Measurements from ENCODE around the gene LSM3. TPM values are rescaled to one million over a fixed set of nuclear protein-coding genes. Genes with fewer than 3 reads are reported as not detected.

The LSM3 gene
- total RNA-seq, 1 experiment from 2014 or later, result 17.4 TPM

DNA sequence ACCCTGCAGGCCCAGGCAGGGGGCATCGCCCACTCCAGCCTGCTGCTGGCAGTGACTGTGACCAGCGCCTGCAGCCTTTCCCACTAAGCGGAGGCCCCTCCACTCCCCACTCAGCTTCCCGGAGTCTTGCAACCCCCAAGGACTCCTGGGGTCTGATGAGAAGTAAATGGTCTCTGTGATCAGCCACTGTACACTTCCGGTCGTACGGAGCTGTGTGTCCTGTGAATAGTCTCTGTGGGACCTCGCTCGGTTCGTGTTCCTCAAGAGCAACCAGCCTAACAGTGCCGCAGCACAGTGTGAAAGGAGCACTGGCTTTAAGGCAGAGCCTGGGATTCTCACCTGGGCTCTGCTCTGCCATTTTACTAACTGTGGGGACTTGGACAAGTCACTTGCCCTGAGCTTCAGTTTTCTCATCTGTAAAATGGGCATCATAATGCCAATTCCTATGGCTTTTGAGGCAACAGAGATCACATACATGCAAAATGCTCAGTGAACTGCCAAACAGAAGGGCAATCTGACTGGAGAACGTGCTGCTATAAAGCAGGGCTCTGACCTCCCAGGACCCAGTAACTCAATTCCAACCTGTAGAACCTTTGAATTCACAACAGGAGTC lies 27.0 kb upstream of the LSM3 start:
- ChIA-PET CTCF (no interaction called here), RAD21 (ENCODE audit: low non-redundant PET in 1 of 2, low total read pairs in 2 of 2, uncharacterized antibody in 2 of 2, unreplicated experiment in 2 of 2) (no interaction called here), POLR2A (no interaction called here)
- DNase-seq (ENCODE audit: low read depth, low spot score) (no peak), ATAC-seq (no peak)
- Histone ChIP-seq H3K79me2 (ENCODE audit: insufficient read depth, low read length) (no peaks in the 10 kb centered on the region), H3K4me3 (replicated peaks in 1 of 2; ENCODE audit: low read depth in 1 of 2, low read length in 2 of 2) (no peak overlapping the region), H3K9ac (ENCODE audit: low read length) (no peak overlapping the region), H3K36me3 (ENCODE audit: control insufficient read depth in 1 of 2, insufficient read depth in 2 of 2, low read length in 2 of 2) (peaks cover 9 to 12% of the 10 kb centered on the region in 2 experiments; a peak in 2 of 4 replicates), H4K20me1 (ENCODE audit: insufficient read depth) (no peaks in the 10 kb centered on the region), H3K9me3 (ENCODE audit: control insufficient read depth in 1 of 2, insufficient read depth in 1 of 2, low read depth in 1 of 2, low read length in 2 of 2) (no peaks in the 10 kb centered on the region), H3K27ac (ENCODE audit: low read depth, low read length) (no peak overlapping the region), H3K9me2 (ENCODE audit: insufficient read depth) (no peaks in the 10 kb centered on the region), H3K27me3 (ENCODE audit: insufficient read depth, low read length) (no peaks in the 10 kb centered on the region), H2AFZ (ENCODE audit: low read depth, low read length, poor library complexity, severe bottlenecking) (no peak overlapping the region), H3K4me2 (ENCODE audit: low read length) (no peak overlapping the region), H3K4me1 (ENCODE audit: control insufficient read depth in 1 of 2, insufficient read depth in 2 of 2, low read length in 2 of 2) (no peaks in the 10 kb centered on the region)
- intact Hi-C loops (cut with micrococcal nuclease), result no loop called here
- BruUV-seq (replicated peaks), result no TSS peak
- TF ChIP-seq SP1 (IDR thresholded peaks at IDR 0.05; ENCODE audit: low read depth), result no peak
- TF ChIP-seq ELF1 (IDR thresholded peaks at IDR 0.05; ENCODE audit: borderline replicate concordance, low read depth), result no peak
- no peak for TF ChIP-seq SRF (IDR thresholded peaks at IDR 0.05; ENCODE audit: low read depth)
- TF ChIP-seq, protein P1, sequence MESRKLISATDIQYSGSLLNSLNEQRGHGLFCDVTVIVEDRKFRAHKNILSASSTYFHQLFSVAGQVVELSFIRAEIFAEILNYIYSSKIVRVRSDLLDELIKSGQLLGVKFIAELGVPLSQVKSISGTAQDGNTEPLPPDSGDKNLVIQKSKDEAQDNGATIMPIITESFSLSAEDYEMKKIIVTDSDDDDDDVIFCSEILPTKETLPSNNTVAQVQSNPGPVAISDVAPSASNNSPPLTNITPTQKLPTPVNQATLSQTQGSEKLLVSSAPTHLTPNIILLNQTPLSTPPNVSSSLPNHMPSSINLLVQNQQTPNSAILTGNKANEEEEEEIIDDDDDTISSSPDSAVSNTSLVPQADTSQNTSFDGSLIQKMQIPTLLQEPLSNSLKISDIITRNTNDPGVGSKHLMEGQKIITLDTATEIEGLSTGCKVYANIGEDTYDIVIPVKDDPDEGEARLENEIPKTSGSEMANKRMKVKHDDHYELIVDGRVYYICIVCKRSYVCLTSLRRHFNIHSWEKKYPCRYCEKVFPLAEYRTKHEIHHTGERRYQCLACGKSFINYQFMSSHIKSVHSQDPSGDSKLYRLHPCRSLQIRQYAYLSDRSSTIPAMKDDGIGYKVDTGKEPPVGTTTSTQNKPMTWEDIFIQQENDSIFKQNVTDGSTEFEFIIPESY (IDR thresholded peaks at IDR 0.05; ENCODE audit: extremely low read depth, insufficient replicate concordance, low read length), result no peak
- TF ChIP-seq, protein P2, sequence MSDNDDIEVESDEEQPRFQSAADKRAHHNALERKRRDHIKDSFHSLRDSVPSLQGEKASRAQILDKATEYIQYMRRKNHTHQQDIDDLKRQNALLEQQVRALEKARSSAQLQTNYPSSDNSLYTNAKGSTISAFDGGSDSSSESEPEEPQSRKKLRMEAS (IDR thresholded peaks at IDR 0.05), result no peak
- TF ChIP-seq CBX3 (IDR thresholded peaks at IDR 0.05; ENCODE audit: low read depth), result no peak
- TF ChIP-seq TCF7L2 (IDR thresholded peaks at IDR 0.05; ENCODE audit: borderline replicate concordance, extremely low read depth, insufficient read depth, insufficient read length), result no peak
- TF ChIP-seq EGR1 (IDR thresholded peaks at IDR 0.05; ENCODE audit: low read depth), result no peak
- no peak for TF ChIP-seq FOSL1 (IDR thresholded peaks at IDR 0.05; ENCODE audit: low read depth)
- TF ChIP-seq CEBPB (IDR thresholded peaks at IDR 0.05; ENCODE audit: low read depth), result no peak
- no peak for TF ChIP-seq SIN3A (IDR thresholded peaks at IDR 0.05; ENCODE audit: low read depth)
- no peak for TF ChIP-seq ZFX (IDR thresholded peaks at IDR 0.05)
- TF ChIP-seq RAD21 (IDR thresholded peaks at IDR 0.05; ENCODE audit: low read depth), result no peak
- TF ChIP-seq EZH2 (IDR thresholded peaks at IDR 0.05), result no peak
- TF ChIP-seq, protein P3, sequence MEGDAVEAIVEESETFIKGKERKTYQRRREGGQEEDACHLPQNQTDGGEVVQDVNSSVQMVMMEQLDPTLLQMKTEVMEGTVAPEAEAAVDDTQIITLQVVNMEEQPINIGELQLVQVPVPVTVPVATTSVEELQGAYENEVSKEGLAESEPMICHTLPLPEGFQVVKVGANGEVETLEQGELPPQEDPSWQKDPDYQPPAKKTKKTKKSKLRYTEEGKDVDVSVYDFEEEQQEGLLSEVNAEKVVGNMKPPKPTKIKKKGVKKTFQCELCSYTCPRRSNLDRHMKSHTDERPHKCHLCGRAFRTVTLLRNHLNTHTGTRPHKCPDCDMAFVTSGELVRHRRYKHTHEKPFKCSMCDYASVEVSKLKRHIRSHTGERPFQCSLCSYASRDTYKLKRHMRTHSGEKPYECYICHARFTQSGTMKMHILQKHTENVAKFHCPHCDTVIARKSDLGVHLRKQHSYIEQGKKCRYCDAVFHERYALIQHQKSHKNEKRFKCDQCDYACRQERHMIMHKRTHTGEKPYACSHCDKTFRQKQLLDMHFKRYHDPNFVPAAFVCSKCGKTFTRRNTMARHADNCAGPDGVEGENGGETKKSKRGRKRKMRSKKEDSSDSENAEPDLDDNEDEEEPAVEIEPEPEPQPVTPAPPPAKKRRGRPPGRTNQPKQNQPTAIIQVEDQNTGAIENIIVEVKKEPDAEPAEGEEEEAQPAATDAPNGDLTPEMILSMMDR (IDR thresholded peaks at IDR 0.05 in 2 of 3, conservative IDR thresholded peaks at IDR 0.05 in 1 of 3; ENCODE audit: borderline replicate concordance in 1 of 3, insufficient read depth in 1 of 3, low read depth in 2 of 3, low read length in 2 of 3), result no peak
- no peak for TF ChIP-seq POLR2A (IDR thresholded peaks at IDR 0.05; ENCODE audit: borderline replicate concordance, extremely low read depth, insufficient read depth, insufficient read length)
- no peak for TF ChIP-seq YY1 (IDR thresholded peaks at IDR 0.05; ENCODE audit: extremely low read depth, insufficient replicate concordance, low read depth, low read length)
- TF ChIP-seq POLR2AphosphoS5 (IDR thresholded peaks at IDR 0.05; ENCODE audit: low read depth, low read length), result no peak
- TF ChIP-seq JUND (IDR thresholded peaks at IDR 0.05), result no peak

Measured in HCT116 (cell line).